A673 (cell line): Measurements from ENCODE around the gene TTC39A. TPM values are rescaled to one million over a fixed set of nuclear protein-coding genes. Genes with fewer than 3 reads are reported as not detected.

Source experiments
- BruUV-seq: library from RNA; stranded (reverse); fragments of 400-500 nt; replicated peaks from 2 replicates; lab custom pipeline; 2021; lab: Mats Ljungman, UMichigan
- CTCF ChIA-PET: fragments of 300-600 bp; sonication (Branson Sonifier 250); formaldehyde crosslinking; loops from one replicate; lab custom pipeline; 2022; ENCODE audit warnings: antibody characterized with exemption; lab: Charles Lee
- POLR2A ChIA-PET: fragments of 300-600 bp; sonication (Branson Sonifier 250); formaldehyde crosslinking; loops from one replicate; lab custom pipeline; 2022; ENCODE audit warnings: antibody characterized with exemption; ENCODE audit not compliant: low non-redundant PET; lab: Charles Lee
- DNase-seq: peaks from one replicate; pipeline ENCODE4 v3.0.0-alpha.2; 2015; ENCODE audit warnings: low spot score
- H3K27ac ChIP-seq: fragments of 200-600 bp; sonication (generic); 2 replicates; pipeline ENCODE4 v1.5.1; 2016; ENCODE audit warnings: mixed run types, low read depth, mild to moderate bottlenecking, mixed read lengths, antibody characterized with exemption, low read length; ENCODE audit not compliant: poor library complexity, severe bottlenecking
- H3K27me3 ChIP-seq: fragments of 200-600 bp; sonication (generic); replicated peaks from 2 replicates; pipeline ENCODE4 v1.6.1; 2017; ENCODE audit warnings: mixed run types, low read depth, mild to moderate bottlenecking, mixed read lengths, antibody characterized with exemption, low read length; ENCODE audit not compliant: insufficient read depth, poor library complexity
- H3K36me3 ChIP-seq: fragments of 200-600 bp; sonication (generic); 2 replicates; pipeline ENCODE4 v1.6.1; 2016; ENCODE audit warnings: mixed run types, mild to moderate bottlenecking, mixed read lengths, antibody characterized with exemption, low read length; ENCODE audit not compliant: insufficient read depth, poor library complexity, severe bottlenecking
- H3K4me1 ChIP-seq: fragments of 200-600 bp; sonication (generic); 2 replicates; pipeline ENCODE4 v1.6.1; 2017; ENCODE audit warnings: mixed run types, mild to moderate bottlenecking, mixed read lengths, antibody characterized with exemption, low read length; ENCODE audit not compliant: insufficient read depth, poor library complexity, severe bottlenecking
- H3K4me3 ChIP-seq: fragments of 200-600 bp; sonication (generic); 2 replicates; pipeline ENCODE4 v1.5.1; 2016; ENCODE audit warnings: low read depth, mixed run types, mild to moderate bottlenecking, mixed read lengths, low read length; ENCODE audit not compliant: poor library complexity, severe bottlenecking
- H3K9me3 ChIP-seq: fragments of 200-600 bp; sonication (generic); 2 replicates; pipeline ENCODE4 v1.6.1; 2016; ENCODE audit warnings: mixed run types, low read depth, mild to moderate bottlenecking, mixed read lengths, antibody characterized with exemption, low read length; ENCODE audit not compliant: poor library complexity, severe bottlenecking
- CTCF ChIP-seq: fragments of 300-800, 200-600 bp; sonication (generic); conservative IDR thresholded peaks from 2 replicates; pipeline ENCODE4 v1.5.1; 2017; ENCODE audit warnings: low read depth, mild to moderate bottlenecking, antibody characterized with exemption, low read length, moderate library complexity, mixed read lengths
- EZH2 ChIP-seq: fragments of 200-600 bp; sonication (generic); IDR thresholded peaks from 2 replicates; pipeline ENCODE4 v1.6.1; 2017; ENCODE audit warnings: borderline replicate concordance, low read depth, mild to moderate bottlenecking, mixed read lengths, antibody characterized with exemption, low read length; ENCODE audit not compliant: poor library complexity, severe bottlenecking
- intact Hi-C: fragments of 100-400 bp; cut with micrococcal nuclease; formaldehyde crosslinking; loops from one replicate; pipeline ENCODE4 v1.10.0; 2022; ENCODE audit not compliant: unreplicated experiment
- total RNA-seq: library from RNA; stranded (reverse); gene quantifications from 2 replicates; pipeline ENCODE4 v1.2.3, GENCODE V29; 2021

TTC39A gene
- total RNA-seq, 1 experiment from 2014 or later: 3.1 TPM

GRCh38 chr1:51287966-51288365 is 42.4 kb downstream of the TTC39A start:
- POLR2A ChIA-PET: no interaction called here
- intact Hi-C loops: no loop called here
- H3K36me3 ChIP-seq: no peaks in the 10 kb centered on the region
- H3K9me3 ChIP-seq: no peaks in the 10 kb centered on the region
- TF ChIP-seq EZH2: no peak
- TF ChIP-seq CTCF: no peak
- BruUV-seq: no TSS peak
- H3K27ac ChIP-seq: no peak overlapping the region
- DNase-seq: no peak
- H3K4me1 ChIP-seq: no peaks in the 10 kb centered on the region
- no peaks in the 10 kb centered on the region for H3K27me3 ChIP-seq
- CTCF ChIA-PET: no interaction called here
- no peak overlapping the region for H3K4me3 ChIP-seq

DNA sequence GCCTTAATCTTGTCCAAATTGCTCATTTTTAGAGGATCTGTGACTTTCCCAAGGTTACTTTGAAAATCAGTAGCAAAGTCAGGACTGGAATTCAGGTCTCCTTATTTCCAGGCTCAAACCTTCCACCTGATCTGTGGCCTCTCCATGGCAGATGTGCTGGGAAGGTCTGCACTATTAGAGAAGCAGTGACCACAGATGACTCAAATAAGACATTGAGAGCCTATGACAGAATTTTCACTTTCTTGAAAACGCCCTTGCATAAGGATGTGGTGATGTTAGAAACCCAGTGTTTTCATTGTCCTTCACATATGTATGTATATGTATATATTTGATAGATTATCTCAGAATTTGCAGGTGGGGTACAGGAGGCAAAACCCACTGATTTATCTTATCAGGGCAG is 45.3 kb downstream of the TTC39A start:
- no peaks in the 10 kb centered on the region for H3K36me3 ChIP-seq
- ChIA-PET POLR2A (interaction anchor here (0.6 kb wide), 1 partner anchor 81 kb away, joined by 24 read pairs; no protein-coding TSS in a partner anchor), CTCF (interaction anchor here (0.5 kb wide), 1 partner anchor 12 kb away, joined by 6 read pairs; no protein-coding TSS in a partner anchor)
- H3K4me1 ChIP-seq: no peaks in the 10 kb centered on the region
- no peak overlapping the region for H3K27ac ChIP-seq
- no peaks in the 10 kb centered on the region for H3K27me3 ChIP-seq
- intact Hi-C loops: no loop called here
- DNase-seq: no peak
- H3K9me3 ChIP-seq: no peaks in the 10 kb centered on the region
- no peak overlapping the region for H3K4me3 ChIP-seq
- TF ChIP-seq CTCF: no peak
- no peak for TF ChIP-seq EZH2
- BruUV-seq: no TSS peak

DNA sequence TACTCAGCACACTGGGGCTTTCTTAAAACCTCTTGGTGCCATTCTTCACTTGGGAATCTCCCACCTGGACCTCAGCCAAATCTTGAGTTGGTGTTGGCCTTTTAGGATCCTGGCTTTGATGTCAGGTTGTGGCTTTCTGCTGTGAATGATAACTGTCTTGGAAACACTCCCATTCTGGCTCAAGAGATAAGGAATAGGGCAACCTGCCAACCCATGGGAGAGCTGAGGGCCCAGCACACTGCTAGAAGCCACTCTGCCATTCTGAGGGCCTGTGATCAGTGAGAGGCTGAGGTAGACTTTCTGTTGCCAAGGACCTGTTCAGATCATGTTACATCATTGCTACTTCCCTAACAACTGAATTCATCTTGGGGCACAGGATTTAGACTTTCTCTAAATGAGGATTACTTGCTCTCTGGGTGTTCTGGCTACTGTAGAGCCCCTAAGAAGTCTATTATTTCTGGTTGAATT is 45.8 kb downstream of the TTC39A start:
- Histone ChIP-seq H3K4me3 (no peak overlapping the region), H3K9me3 (no peaks in the 10 kb centered on the region), H3K4me1 (no peaks in the 10 kb centered on the region), H3K36me3 (no peaks in the 10 kb centered on the region), H3K27ac (no peak overlapping the region), H3K27me3 (no peaks in the 10 kb centered on the region)
- ChIA-PET POLR2A (no interaction called here), CTCF (interaction anchor here (0.5 kb wide), 1 partner anchor 12 kb away, joined by 6 read pairs; no protein-coding TSS in a partner anchor)
- TF ChIP-seq CTCF (no peak), EZH2 (no peak)
- intact Hi-C loops: no loop called here
- DNase-seq: no peak
- no TSS peak for BruUV-seq
